GM12891 (cell line): Measurements from ENCODE around the gene OR52D1.

Source experiments
- DNase-seq: peaks from one replicate; pipeline ENCODE4 v3.0.0; 2011; ENCODE audit warnings: low spot score; ENCODE audit not compliant: insufficient read length
- FAIRE-seq: peaks from 2 replicates; lab custom pipeline; 2011; peaks lifted over from hg19 to GRCh38; lab: Jason Lieb, UNC
- PAX5 ChIP-seq: IDR thresholded peaks from 2 replicates; pipeline ENCODE4 v1.6.1; 2011; ENCODE audit warnings: low read length, moderate library complexity, mild to moderate bottlenecking; ENCODE audit not compliant: insufficient read depth, severe bottlenecking
- POLR2A ChIP-seq: IDR thresholded peaks from 2 replicates; pipeline ENCODE4 v1.6.1; 2011; ENCODE audit warnings: low read depth, low read length, control low read depth
- POLR2AphosphoS5 ChIP-seq: IDR thresholded peaks from 2 replicates; pipeline ENCODE4 v1.6.1; 2011; ENCODE audit warnings: low read depth, low read length, control low read depth
- POU2F2 ChIP-seq: IDR thresholded peaks from 2 replicates; pipeline ENCODE4 v1.6.1; 2011; ENCODE audit warnings: low read depth, mild to moderate bottlenecking, control low read depth, low read length, moderate library complexity
- SPI1 ChIP-seq: IDR thresholded peaks from 2 replicates; pipeline ENCODE4 v1.6.1; 2011; ENCODE audit warnings: low read depth, low read length, control low read depth
- TAF1 ChIP-seq: IDR thresholded peaks from 2 replicates; pipeline ENCODE4 v1.6.1; 2011; ENCODE audit warnings: low read depth, low read length, control low read depth

OR52D1 gene

GRCh38 chr11:5486003-5486402 lies 2.5 kb upstream of the OR52D1 start:
- no peak for FAIRE-seq
- TF ChIP-seq TAF1, result no peak
- no peak for TF ChIP-seq POLR2AphosphoS5
- no peak for TF ChIP-seq PAX5
- no peak for TF ChIP-seq POU2F2
- no peak for TF ChIP-seq SPI1
- TF ChIP-seq POLR2A, result no peak

GRCh38 chr11:5486421-5486820 lies 2.1 kb upstream of the OR52D1 start:
- no peak for TF ChIP-seq POU2F2
- TF ChIP-seq TAF1, result no peak
- no peak for TF ChIP-seq PAX5
- TF ChIP-seq POLR2AphosphoS5, result no peak
- TF ChIP-seq SPI1, result no peak
- TF ChIP-seq POLR2A, result no peak
- FAIRE-seq, result no peak

More at GRCh38 chr11:5486003-5486402, 2.5 kb upstream of the OR52D1 start:
- no peak for DNase-seq

DNA sequence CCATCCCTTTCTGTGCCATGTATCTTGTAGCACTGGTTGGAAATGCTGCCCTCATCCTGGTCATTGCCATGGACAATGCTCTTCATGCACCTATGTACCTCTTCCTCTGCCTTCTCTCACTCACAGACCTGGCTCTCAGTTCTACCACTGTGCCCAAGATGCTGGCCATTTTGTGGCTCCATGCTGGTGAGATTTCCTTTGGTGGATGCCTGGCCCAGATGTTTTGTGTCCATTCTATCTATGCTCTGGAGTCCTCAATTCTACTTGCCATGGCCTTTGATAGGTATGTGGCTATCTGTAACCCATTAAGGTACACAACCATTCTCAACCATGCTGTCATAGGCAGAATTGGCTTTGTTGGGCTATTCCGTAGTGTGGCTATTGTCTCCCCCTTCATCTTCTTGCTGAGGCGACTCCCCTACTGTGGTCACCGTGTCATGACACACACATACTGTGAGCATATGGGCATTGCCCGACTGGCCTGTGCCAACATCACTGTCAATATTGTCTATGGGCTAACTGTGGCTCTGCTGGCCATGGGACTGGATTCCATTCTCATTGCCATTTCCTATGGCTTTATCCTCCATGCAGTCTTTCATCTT lies 414 bp downstream of the OR52D1 start:
- DNase-seq (no peak), FAIRE-seq (no peak)
- no peak for TF ChIP-seq PAX5

More at GRCh38 chr11:5486421-5486820, 2.1 kb upstream of the OR52D1 start:
- DNase-seq, result no peak

- DNase-seq (no peak), FAIRE-seq (no peak)
- TF ChIP-seq POLR2AphosphoS5 (no peak), POU2F2 (no peak), POLR2A (no peak), PAX5 (no peak)
Observed at GRCh38 chr11:5489576-5490357, 1.3 kb downstream of the OR52D1 start.

DNA sequence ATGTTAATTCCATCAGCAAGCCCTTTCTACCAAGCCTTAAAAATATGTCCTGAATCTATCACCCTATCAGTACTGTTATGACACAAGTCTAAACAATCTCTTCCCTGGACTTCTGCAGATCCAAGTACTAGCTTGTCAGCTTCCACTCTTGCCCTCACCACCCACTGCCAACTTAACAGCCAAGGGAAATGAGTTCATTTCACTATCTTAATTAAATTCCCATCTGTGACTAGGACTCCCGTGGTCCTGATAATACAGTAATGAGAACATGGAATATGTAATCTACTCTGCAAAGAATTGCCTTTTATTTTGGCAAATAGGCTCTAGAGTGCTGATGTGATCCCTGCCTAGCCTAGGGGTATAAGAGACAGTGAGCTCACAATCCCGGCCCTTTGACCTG lies 11.2 kb downstream of the OR52D1 start:
- DNase-seq (no peak), FAIRE-seq (no peak)
- TF ChIP-seq POU2F2 (no peak), TAF1 (no peak), SPI1 (no peak), POLR2AphosphoS5 (no peak), PAX5 (no peak), POLR2A (no peak)

GRCh38 chr11:5500393-5500801 lies 11.9 kb downstream of the OR52D1 start:
- TF ChIP-seq POLR2A, result no peak
- no peak for TF ChIP-seq TAF1
- TF ChIP-seq POLR2AphosphoS5, result no peak
- no peak for TF ChIP-seq SPI1
- TF ChIP-seq POU2F2, result no peak
- TF ChIP-seq PAX5, result no peak
- no peak for FAIRE-seq
- no peak for DNase-seq

DNA sequence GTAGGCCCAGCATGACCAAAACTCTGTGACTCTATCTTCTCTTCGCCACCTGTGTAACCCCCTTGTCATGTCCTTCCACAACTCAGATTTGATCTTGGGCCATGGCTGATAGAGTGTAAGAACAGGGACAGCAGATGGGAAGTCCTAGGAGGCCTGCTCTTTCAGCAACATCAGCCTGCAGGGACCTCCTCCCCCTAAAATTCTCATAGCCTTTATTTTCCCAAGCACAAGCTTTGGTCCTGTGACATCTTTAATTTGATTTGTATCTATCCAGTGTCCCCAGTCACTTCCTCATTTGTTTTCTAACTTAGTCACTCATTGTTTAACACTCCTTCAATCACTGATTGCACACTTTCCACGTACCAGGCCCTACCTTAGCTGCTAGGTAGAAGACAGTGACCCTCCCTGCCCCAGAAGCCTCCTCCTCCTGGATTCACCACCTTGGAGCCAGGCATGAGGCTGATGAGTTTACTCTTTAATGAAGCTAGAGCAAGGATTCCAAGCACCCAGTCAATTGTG lies 16.0 kb downstream of the OR52D1 start:
- TF ChIP-seq POLR2A, result no peak
- TF ChIP-seq POLR2AphosphoS5, result no peak
- peak; percentile 52 for TF ChIP-seq SPI1
- DNase-seq (no peak), FAIRE-seq (no peak)

DNA sequence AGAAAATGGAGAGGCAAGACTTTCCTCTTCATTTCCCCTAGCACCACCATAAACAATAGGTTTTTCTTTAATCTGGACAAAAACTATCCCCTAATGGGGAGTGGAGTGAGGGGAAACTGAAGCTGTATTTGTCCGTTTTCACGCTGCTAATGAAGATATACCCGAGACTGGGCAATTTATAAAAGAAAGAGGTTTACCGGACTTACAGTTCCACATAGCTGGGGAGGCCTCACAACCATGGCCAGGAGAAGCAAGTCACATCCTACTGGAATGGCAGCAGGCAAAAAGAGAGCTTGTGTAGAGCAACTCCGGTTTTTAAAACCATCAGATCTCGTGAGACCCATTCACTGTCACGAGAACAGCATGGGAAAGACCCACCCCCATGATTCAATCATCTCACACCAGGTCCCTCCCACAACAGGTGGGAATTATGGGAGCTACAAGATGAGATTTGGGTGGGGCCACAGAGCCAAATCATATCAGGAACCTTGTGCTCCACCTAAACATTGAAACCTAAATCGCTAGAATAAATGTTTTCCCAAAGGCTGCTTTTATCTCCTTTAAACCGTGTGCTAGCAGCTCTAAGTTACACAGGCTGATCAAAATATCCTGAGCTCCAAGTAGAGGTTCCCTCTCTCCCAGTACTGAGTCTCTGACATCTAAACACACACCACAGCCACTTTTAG lies 17.0 kb downstream of the OR52D1 start:
- DNase-seq (no peak), FAIRE-seq (no peak)
- no peak for TF ChIP-seq POLR2AphosphoS5
- no peak for TF ChIP-seq POU2F2

DNA sequence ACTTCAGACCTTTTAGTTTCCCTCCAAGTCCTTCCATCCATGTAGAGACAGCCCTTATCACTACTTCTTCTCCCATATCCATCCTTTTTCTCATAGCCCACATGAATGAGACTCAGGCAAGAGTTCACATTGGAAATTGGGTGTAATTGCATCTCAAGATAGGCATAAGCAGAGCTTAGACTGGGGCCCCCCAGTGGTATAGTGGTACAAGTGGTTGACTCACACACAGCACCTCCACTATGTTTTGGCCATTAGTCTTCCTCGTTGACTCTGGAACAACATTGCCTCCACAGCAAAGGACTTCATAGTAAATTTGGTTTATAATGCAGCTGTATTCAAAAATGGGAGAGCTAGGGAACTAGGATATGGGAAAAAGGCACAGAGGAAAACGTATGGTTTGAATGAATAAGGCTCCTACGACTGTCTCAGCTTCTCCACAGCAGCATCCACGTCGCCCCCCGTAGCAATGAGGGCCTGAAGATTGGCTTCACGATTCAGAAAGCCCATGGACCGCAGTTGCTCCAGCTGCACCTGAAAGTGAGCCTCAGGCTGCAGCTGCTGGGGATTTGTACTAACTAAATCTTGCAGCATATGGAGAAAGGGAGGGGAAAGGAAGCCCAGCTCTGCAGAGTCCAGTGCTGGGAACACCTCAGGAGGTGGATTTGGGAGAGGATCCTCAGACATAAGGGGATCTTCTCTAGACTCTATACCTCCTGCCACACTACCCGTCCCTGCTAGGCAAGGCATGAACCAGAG lies 18.9 kb downstream of the OR52D1 start:
- TF ChIP-seq PAX5, result no peak
- TF ChIP-seq TAF1, result no peak
- TF ChIP-seq POLR2AphosphoS5, result no peak
- TF ChIP-seq SPI1, result no peak
- no peak for TF ChIP-seq POU2F2
- TF ChIP-seq POLR2A, result no peak
- DNase-seq, result no peak
- no peak for FAIRE-seq
